GF-D8 (cell line): ENCODE data around the gene ZNF335.
"Not testable (repeated sequence)": the region's sequence is repeated elsewhere in the genome, so short reads cannot be mapped to it uniquely, and the experiment has no call there.

ENCODE experiments used
- DNase-seq: peaks from one replicate; lab custom pipeline; 2025; lab: John Stamatoyannopoulos, UW

ZNF335 gene

GRCh38 chr20:45934046-45934585 is 37.9 kb downstream of the ZNF335 start:
- no peak for DNase-seq

GRCh38 chr20:45933266-45934045 is 38.5 kb downstream of the ZNF335 start:
- peak; percentile 65 for DNase-seq

- DNase-seq, result not testable (repeated sequence)
Measured at GRCh38 chr20:45931680-45932079, 40.3 kb downstream of the ZNF335 start.

GRCh38 chr20:45927071-45927878 is 44.7 kb downstream of the ZNF335 start:
- no peak for DNase-seq

- no peak for DNase-seq
Measured at GRCh38 chr20:45926731-45927070, 45.3 kb downstream of the ZNF335 start.

GRCh38 chr20:45925821-45926506 is 46.0 kb downstream of the ZNF335 start:
- DNase-seq, result no peak

- DNase-seq, result no peak
Measured at GRCh38 chr20:45924391-45925261, 47.4 kb downstream of the ZNF335 start.

GRCh38 chr20:45921337-45922189 is 50.4 kb downstream of the ZNF335 start:
- DNase-seq, result no peak

GRCh38 chr20:45920462-45921336 is 51.3 kb downstream of the ZNF335 start:
- no peak for DNase-seq

GRCh38 chr20:45919542-45920399 is 52.2 kb downstream of the ZNF335 start:
- no peak for DNase-seq

- DNase-seq, result no peak
Measured at GRCh38 chr20:45918779-45919537, 53.0 kb downstream of the ZNF335 start.

GRCh38 chr20:45918182-45918737 is 53.7 kb downstream of the ZNF335 start:
- DNase-seq, result no peak

GRCh38 chr20:45917790-45918141 is 54.2 kb downstream of the ZNF335 start:
- no peak for DNase-seq

- no peak for DNase-seq
Measured at GRCh38 chr20:45913116-45913515, 58.9 kb downstream of the ZNF335 start.

- no peak for DNase-seq
Measured at GRCh38 chr20:45912344-45912682, 59.7 kb downstream of the ZNF335 start.

GRCh38 chr20:45911486-45912343 is 60.3 kb downstream of the ZNF335 start, which contains the start of gene PLTP:
PLTP (minus strand) TSS chr20:45912155; CDS start chr20:45911452, 703 bp downstream.
- peak; percentile 29 for DNase-seq
